Measurements from ENCODE around the gene VIM.

- no peak for TF ChIP-seq CTCF (optimal IDR thresholded peaks at IDR 0.05 in 1 of 3, IDR thresholded peaks at IDR 0.05 in 1 of 3, conservative IDR thresholded peaks at IDR 0.05 in 1 of 3; ENCODE audit: extremely low read depth in 1 of 3, insufficient read depth in 2 of 3, low read length in 3 of 3)
- TF ChIP-seq EZH2 (IDR thresholded peaks at IDR 0.05; ENCODE audit: low read length), result no peak
Observed at GRCh38 chr10:17286562-17287550, 58.8 kb downstream of the VIM start.

All from keratinocyte (primary cell).